Heart left ventricle (tissue), 16 donors: ENCODE measurements around the gene RPL29. TPM values are rescaled to one million over a fixed set of nuclear protein-coding genes. Genes with fewer than 3 reads are reported as not detected.

Experiments used
- ATAC-seq, 4 donors: fragments of 200-7000 bp; cut with Tn5 transposase; one replicate each; pipeline ENCODE4 v1.9.1; 2020 to 2022; ENCODE audit warnings: moderate library complexity in 4 of 4, mild to moderate bottlenecking in 3 of 4, moderate number of reproducible peaks in 1 of 4
- DNase-seq, 5 donors: peaks; one replicate each; pipeline ENCODE4 v3.0.0-alpha.2; 2020
- H3K27ac ChIP-seq, 12 donors: fragments of 200-600 bp; sonication (generic) in 4 of 12; one replicate each; pipeline versions ENCODE4 v1.5.0 to v1.8.0; 2016 to 2022; ENCODE audit warnings: mild to moderate bottlenecking in 2 of 12
- H3K27me3 ChIP-seq, 9 donors: fragments of 200-600 bp; sonication (generic) in 2 of 9; one replicate each; pipeline versions ENCODE4 v1.5.1 to v1.8.0; 2016 to 2022; ENCODE audit warnings: mild to moderate bottlenecking in 3 of 9
- H3K36me3 ChIP-seq, 9 donors: fragments of 200-600 bp; sonication (generic) in 2 of 9; one replicate each; pipeline versions ENCODE4 v1.5.0 to v1.8.0; 2018 to 2022; ENCODE audit warnings: mild to moderate bottlenecking in 2 of 9
- H3K4me1 ChIP-seq, 12 donors: fragments of 200-600 bp; sonication (generic) in 4 of 12; one replicate each; pipeline versions ENCODE4 v1.5.0 to v1.8.0; 2016 to 2022; ENCODE audit warnings: mild to moderate bottlenecking in 3 of 12
- H3K4me3 ChIP-seq, 12 donors: fragments of 200-600 bp; sonication (generic) in 4 of 12; one replicate each; pipeline versions ENCODE4 v1.5.0 to v1.8.0; 2017 to 2022; ENCODE audit warnings: mild to moderate bottlenecking in 9 of 12, moderate library complexity in 4 of 12
- H3K9me3 ChIP-seq, 12 donors: fragments of 200-600 bp; sonication (generic) in 4 of 12; one replicate each; pipeline versions ENCODE4 v1.5.0 to v1.8.0; 2016 to 2022; ENCODE audit warnings: mild to moderate bottlenecking in 1 of 12
- POLR2A ChIP-seq, 2 donors: fragments of 450-650 bp; IDR thresholded peaks; one replicate each; pipeline ENCODE4 v1.6.1; 2017; ENCODE audit warnings: antibody characterized with exemption in 2 of 2, mild to moderate bottlenecking in 2 of 2, moderate library complexity in 2 of 2
- WGBS, 4 donors: extraction: QIAGEN DNeasy Blood & Tissue Kit in 2 of 4; methylation state at CpG; one replicate each; pipeline versions ENCODE4 v1.1.5 to v1.1.7; 2013 to 2018; 5-methylcytosine and 5-hydroxymethylcytosine counted together
- intact Hi-C, 10 donors: fragments of 100-400 bp; cut with DNase I; formaldehyde crosslinking; loops; one replicate each; pipeline versions ENCODE4 v1.11.1 to v1.14.2; 2022
- polyA plus RNA-seq, 2 donors: library from polyadenylated mRNA; stranded (reverse); fragments of 200-250 nt; gene quantifications; one replicate each; pipeline ENCODE4 v1.2.3, GENCODE V29; 2013
- total RNA-seq, 9 donors: library from RNA; depleted of rRNA in 2 of 9; stranded (reverse); fragments of >200 nt in 2 of 9; fragmentation: NEBNext Ultra II Directional in 3 of 9; extraction: Animal tissue kit (Norgen Biotek cat#: 25700) in 3 of 9; gene quantifications; one replicate each; pipeline versions ENCODE4 v1.1.0 to v1.2.4, GENCODE V29; 2016 to 2023
- TF ChIP-seq, protein P1 (sequence below), 12 donors: fragments of 200-600 bp; sonication (generic) in 4 of 12; IDR thresholded peaks; one replicate each; pipeline versions ENCODE4 v1.5.0 to v1.8.0; 2018 to 2022; ENCODE audit warnings: antibody characterized with exemption in 12 of 12, mild to moderate bottlenecking in 5 of 12
- donor health status: ischemic (EF 13 %, LVEDD 7.1; RV severe dilation, severe dysfunction).
- donor health status: healthy with polysubstance abuse.
- donor health status: DM: no; HTN: yes; CAD: no.
- donor health status: DM: no; HTN: no; CAD: no.
- donor health status: ischemic (EF 25% LVEDD 6.9; RV normal size, moderate dysfunction).
- donor health status: ischemic (EF 25% LVEDD 5.7; RV mildly dilated, moderate dysfunction).
- donor health status: healthy.
- donor health status: DM: yes; HTN: yes; CAD: no.
- donor health status: ischemic (EF 35%, LVEDD 5.7; RV mildly dilated, moderate dysfunction).
- donor health status: nonischemic (EF 11% LVEDD 7.7; RV severe dilation, severe dysfunction).
- donor health status: DM: yes; HTN: yes; CAD: no.
- donor health status: PGD.
- donor health status: ischemic (EF 29% LVEDD 5.4; RV normal size, mild dysfunction).
- donor health status: nonischemic (EF 23%, LVEDD 6.1; RV moderate dilation, normal function).

Gene RPL29
- total and polyA plus RNA-seq, 11 donors = 515 to 1,405 (median 731) TPM

GRCh38 chr3:51966922-51967383 is 28.7 kb downstream of the RPL29 start:
- intact Hi-C loops = loop anchor here in 1 of 10 donors (10.0 kb wide), 1 partner anchor 1612 kb away; the partner anchor contains the start of genes CYB561D2, NPRL2 and TMEM115
- no peaks in the 10 kb centered on the region for H3K27me3 ChIP-seq
- WGBS, 4 donors = 2 to 7% (median 5%) methylated on average over 7 to 33 of the region's 33 CpGs
- DNase-seq (no peak), ATAC-seq (peak in 3 of 4 donors; percentile 0 to 4 (median 2))
- peaks cover 3 to 87% (median 44%) of the 10 kb centered on the region in 12 donors for H3K4me1 ChIP-seq
- H3K4me3 ChIP-seq = peak overlapping the region; percentile 72 to 97 (median 84)
- no peaks in the 10 kb centered on the region for H3K9me3 ChIP-seq
- H3K27ac ChIP-seq = peak overlapping the region; percentile 69 to 98 (median 96)
- H3K36me3 ChIP-seq = peaks cover 0 to 10% (median 0%) of the 10 kb centered on the region in 9 donors
- TF ChIP-seq, protein P1, sequence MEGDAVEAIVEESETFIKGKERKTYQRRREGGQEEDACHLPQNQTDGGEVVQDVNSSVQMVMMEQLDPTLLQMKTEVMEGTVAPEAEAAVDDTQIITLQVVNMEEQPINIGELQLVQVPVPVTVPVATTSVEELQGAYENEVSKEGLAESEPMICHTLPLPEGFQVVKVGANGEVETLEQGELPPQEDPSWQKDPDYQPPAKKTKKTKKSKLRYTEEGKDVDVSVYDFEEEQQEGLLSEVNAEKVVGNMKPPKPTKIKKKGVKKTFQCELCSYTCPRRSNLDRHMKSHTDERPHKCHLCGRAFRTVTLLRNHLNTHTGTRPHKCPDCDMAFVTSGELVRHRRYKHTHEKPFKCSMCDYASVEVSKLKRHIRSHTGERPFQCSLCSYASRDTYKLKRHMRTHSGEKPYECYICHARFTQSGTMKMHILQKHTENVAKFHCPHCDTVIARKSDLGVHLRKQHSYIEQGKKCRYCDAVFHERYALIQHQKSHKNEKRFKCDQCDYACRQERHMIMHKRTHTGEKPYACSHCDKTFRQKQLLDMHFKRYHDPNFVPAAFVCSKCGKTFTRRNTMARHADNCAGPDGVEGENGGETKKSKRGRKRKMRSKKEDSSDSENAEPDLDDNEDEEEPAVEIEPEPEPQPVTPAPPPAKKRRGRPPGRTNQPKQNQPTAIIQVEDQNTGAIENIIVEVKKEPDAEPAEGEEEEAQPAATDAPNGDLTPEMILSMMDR (IDR thresholded peaks at IDR 0.05) = no peak
- peak in 1 of 2 donors; percentile 49 for TF ChIP-seq POLR2A (IDR thresholded peaks at IDR 0.05)

GRCh38 chr3:51966486-51966885 is 29.2 kb downstream of the RPL29 start:
- no peaks in the 10 kb centered on the region for H3K9me3 ChIP-seq
- TF ChIP-seq POLR2A (IDR thresholded peaks at IDR 0.05) = no peak
- TF ChIP-seq, protein P1 (IDR thresholded peaks at IDR 0.05) = no peak
- H3K4me3 ChIP-seq = peak overlapping the region; percentile 72 to 97 (median 84)
- H3K27me3 ChIP-seq = no peaks in the 10 kb centered on the region
- intact Hi-C loops = loop anchor here in 1 of 10 donors (10.0 kb wide), 1 partner anchor 1612 kb away; the partner anchor contains the start of genes CYB561D2, NPRL2 and TMEM115
- H3K4me1 ChIP-seq = peaks cover 3 to 89% (median 46%) of the 10 kb centered on the region in 12 donors
- ATAC-seq = peak in 1 of 4 donors; percentile 0
- H3K27ac ChIP-seq = peak overlapping the region in 11 of 12 donors; percentile 69 to 98 (median 96)
- DNase-seq = no peak
- 59 to 74% (median 65%) methylated on average over 2 to 5 of the region's 5 CpGs for WGBS, 4 donors
- peaks cover 0 to 9% (median 0%) of the 10 kb centered on the region in 9 donors for H3K36me3 ChIP-seq

DNA sequence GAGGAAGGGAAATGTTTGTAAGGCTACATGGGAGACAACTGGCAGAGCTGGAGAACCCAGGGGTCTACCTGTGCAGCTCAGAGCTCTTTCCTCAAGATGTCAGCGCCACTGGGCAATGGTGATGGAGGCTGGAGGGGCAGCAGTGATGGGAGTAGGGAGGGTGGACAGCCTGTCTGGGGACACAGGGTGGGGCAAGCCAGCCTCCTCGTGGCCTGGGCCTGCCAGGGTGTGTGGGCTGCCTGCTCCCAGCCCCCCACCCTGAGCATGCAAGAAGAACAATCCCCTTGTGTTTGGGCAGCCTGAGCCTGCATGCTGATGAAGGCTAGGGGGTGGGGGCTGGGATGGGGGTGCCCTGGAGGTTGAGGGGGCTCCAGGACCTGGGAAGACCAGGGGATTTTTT is 29.7 kb downstream of the RPL29 start:
- no peaks in the 10 kb centered on the region for H3K27me3 ChIP-seq
- peak overlapping the region in 11 of 12 donors; percentile 72 to 97 (median 84) for H3K4me3 ChIP-seq
- ATAC-seq = no peak
- TF ChIP-seq, protein P1 (IDR thresholded peaks at IDR 0.05) = no peak
- TF ChIP-seq POLR2A (IDR thresholded peaks at IDR 0.05) = no peak
- no peak for DNase-seq
- H3K36me3 ChIP-seq = peaks cover 0 to 5% (median 0%) of the 10 kb centered on the region in 9 donors
- H3K27ac ChIP-seq = peak overlapping the region in 6 of 12 donors; percentile 91 to 98 (median 96)
- intact Hi-C loops = loop anchor here in 1 of 10 donors (10.0 kb wide), 1 partner anchor 1611 kb away; the partner anchor contains the start of genes CYB561D2, NPRL2 and TMEM115
- H3K9me3 ChIP-seq = no peaks in the 10 kb centered on the region
- 55 to 83% (median 70%) methylated on average over 2 of the region's 2 CpGs for WGBS, 4 donors
- H3K4me1 ChIP-seq = peaks cover 3 to 90% (median 49%) of the 10 kb centered on the region in 12 donors

DNA sequence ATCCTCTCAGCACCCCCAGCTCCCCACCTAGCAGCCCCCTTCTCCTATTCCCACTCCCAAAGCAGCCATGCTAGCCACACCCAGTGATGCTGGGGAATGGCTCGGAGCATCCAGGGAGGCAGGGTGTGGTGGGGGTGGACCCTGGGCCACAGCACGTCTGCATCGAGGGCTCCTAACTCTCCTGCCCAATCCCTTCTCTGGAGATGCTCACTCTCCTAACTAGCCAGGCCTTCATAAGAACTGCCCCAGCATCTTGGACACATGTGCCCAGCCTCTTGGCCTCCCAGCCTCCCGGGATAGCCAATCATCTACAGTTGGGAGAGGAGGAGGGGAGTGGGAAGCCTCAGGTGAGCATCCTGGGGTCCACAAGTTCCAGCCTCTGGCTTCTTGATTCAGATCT is 31.2 kb downstream of the RPL29 start:
- Histone ChIP-seq H3K27me3 (no peaks in the 10 kb centered on the region), H3K9me3 (no peaks in the 10 kb centered on the region), H3K36me3 (peaks cover 0 to 15% (median 10%) of the 10 kb centered on the region in 9 donors), H3K4me1 (peaks cover 3 to 78% (median 49%) of the 10 kb centered on the region in 12 donors), H3K4me3 (no peak overlapping the region), H3K27ac (peak overlapping the region in 2 of 12 donors; percentile 79 to 80)
- ATAC-seq (no peak), DNase-seq (peak in 1 of 5 donors; percentile 40)
- intact Hi-C loops = loop anchor here in 1 of 10 donors (10.0 kb wide), 1 partner anchor 1610 kb away; the partner anchor contains the start of genes CYB561D2, NPRL2 and TMEM115
- TF ChIP-seq POLR2A (IDR thresholded peaks at IDR 0.05) = no peak
- TF ChIP-seq, protein P1 (IDR thresholded peaks at IDR 0.05) = no peak
- 63 to 94% (median 77%) methylated on average over 2 to 4 of the region's 4 CpGs for WGBS, 4 donors
